Retinal pigment epithelial cell (primary cell): ENCODE data around the gene COL26A1.

ENCODE experiments used
- DNase-seq: peaks from one replicate; pipeline ENCODE4 v3.0.0-alpha.2; 2010; ENCODE audit warnings: low read depth
- H3K4me3 ChIP-seq: 2 replicates; pipeline ENCODE4 v1.5.1; 2011; ENCODE audit warnings: mild to moderate bottlenecking, low read length, control low read depth, moderate library complexity
- CTCF ChIP-seq: conservative IDR thresholded peaks from 2 replicates; pipeline ENCODE4 v1.5.1; 2011; ENCODE audit warnings: low read depth, low read length, control low read depth, inconsistent platforms

Gene COL26A1

GRCh38 chr7:101362334-101363195 lies at the start of gene COL26A1:
TSS of gene COL26A1 (plus strand) at chr7:101362875. CDS start at chr7:101363033, 158 bp downstream.
- no peak for TF ChIP-seq CTCF
- DNase-seq, result no peak
- H3K4me3 ChIP-seq, result peak within 1 kb of the TSS; percentile 52

- TF ChIP-seq CTCF, result peak; percentile 74
- no peak overlapping the region for H3K4me3 ChIP-seq
- no peak for DNase-seq
These were observed 47.3 kb upstream of the COL26A1 start for GRCh38 chr7:101315336-101315735.

- no peak overlapping the region for H3K4me3 ChIP-seq
- no peak for TF ChIP-seq CTCF
- DNase-seq, result no peak
These were observed 43.3 kb upstream of the COL26A1 start for GRCh38 chr7:101319401-101319800.

GRCh38 chr7:101321491-101322401 lies 40.9 kb upstream of the COL26A1 start, which contains the start of gene IFT22:
TSS of gene IFT22 (minus strand) at chr7:101321812. CDS start at chr7:101321709, 103 bp downstream.
- DNase-seq, result peak; percentile 70
- H3K4me3 ChIP-seq, result peak within 1 kb of the TSS; percentile 79
- peak; percentile 52 for TF ChIP-seq CTCF

GRCh38 chr7:101328159-101328558 lies 34.5 kb upstream of the COL26A1 start:
- H3K4me3 ChIP-seq, result no peak overlapping the region
- no peak for TF ChIP-seq CTCF
- DNase-seq, result no peak

- TF ChIP-seq CTCF, result no peak
- DNase-seq, result no peak
- H3K4me3 ChIP-seq, result no peak overlapping the region
These were observed 32.6 kb upstream of the COL26A1 start for GRCh38 chr7:101330011-101330484.
